ENCODE data around the gene DHPS. TPM values are rescaled to one million over a fixed set of nuclear protein-coding genes. Genes with fewer than 3 reads are reported as not detected.

DHPS gene
- total RNA-seq, 1 donor from 2014 or later = 160 TPM

DNA sequence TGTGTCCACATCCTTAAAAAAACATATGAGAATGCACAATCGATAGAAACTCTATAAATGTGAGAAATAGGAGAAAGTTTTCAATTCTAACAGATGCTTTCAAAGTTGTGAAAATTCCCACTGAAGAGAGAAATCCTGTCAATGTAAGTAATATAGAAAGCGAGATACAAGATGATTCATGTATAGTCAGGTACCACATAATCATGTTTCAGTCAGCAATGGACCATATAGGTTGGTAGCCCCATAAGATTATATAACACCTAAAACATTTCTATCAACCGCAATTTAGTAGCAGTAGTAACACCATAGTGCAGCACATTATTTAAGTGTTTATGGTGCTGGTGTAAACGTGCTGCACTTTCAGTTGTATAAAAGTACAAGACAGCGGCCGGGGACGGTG, 52.5 kb downstream of the DHPS start:
- no peak for DNase-seq
- Mint-ChIP-seq H3K9me3 (peaks cover 5% of the 10 kb centered on the region), H3K4me1 (peaks cover 3% of the 10 kb centered on the region), H3K36me3 (ENCODE audit: low read depth) (peaks cover 67% of the 10 kb centered on the region), H3K4me3 (no peak overlapping the region), H3K27ac (no peak overlapping the region), H3K27me3 (no peaks in the 10 kb centered on the region)
- ChIA-PET POLR2A (no interaction called here), CTCF (no interaction called here)
- ATAC-seq (ENCODE audit: low read depth) = no peak
- intact Hi-C loops (cut with micrococcal nuclease) = no loop called here
- TF ChIP-seq CTCF (IDR thresholded peaks at IDR 0.05) = no peak

DNA sequence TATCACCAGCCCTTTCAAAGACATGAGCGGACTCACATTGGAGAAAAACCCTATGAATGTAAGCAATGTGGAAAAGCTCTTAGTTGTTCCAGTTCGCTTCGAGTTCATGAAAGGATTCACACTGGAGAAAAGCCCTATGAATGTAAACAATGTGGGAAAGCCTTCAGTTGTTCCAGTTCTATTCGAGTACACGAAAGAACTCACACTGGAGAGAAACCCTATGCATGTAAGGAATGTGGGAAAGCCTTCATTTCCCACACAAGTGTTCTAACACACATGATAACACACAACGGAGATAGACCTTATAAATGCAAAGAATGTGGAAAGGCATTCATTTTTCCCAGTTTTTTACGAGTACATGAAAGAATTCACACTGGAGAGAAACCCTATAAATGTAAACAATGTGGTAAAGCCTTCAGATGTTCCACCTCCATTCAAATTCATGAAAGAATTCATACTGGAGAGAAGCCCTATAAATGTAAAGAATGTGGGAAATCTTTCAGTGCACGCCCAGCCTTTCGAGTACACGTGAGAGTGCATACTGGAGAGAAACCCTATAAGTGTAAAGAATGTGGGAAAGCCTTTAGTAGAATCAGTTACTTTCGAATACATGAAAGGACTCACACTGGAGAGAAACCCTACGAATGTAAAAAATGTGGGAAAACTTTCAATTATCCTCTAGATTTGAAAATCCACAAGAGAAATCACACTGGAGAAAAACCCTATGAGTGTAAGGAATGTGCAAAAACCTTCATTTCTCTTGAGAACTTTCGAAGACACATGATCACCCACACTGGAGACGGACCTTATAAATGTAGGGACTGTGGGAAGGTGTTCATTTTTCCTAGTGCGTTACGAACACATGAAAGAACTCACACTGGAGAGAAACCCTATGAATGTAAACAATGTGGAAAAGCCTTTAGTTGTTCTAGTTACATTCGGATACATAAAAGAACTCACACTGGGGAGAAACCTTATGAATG, 53.3 kb downstream of the DHPS start:
- H3K4me1 Mint-ChIP-seq = peaks cover 4% of the 10 kb centered on the region
- no peak overlapping the region for H3K27ac Mint-ChIP-seq
- peaks cover 65% of the 10 kb centered on the region for H3K36me3 Mint-ChIP-seq (ENCODE audit: low read depth)
- CTCF ChIA-PET = no interaction called here
- intact Hi-C loops (cut with micrococcal nuclease) = no loop called here
- no peak overlapping the region for H3K4me3 Mint-ChIP-seq
- no peak for ATAC-seq (ENCODE audit: low read depth)
- no peaks in the 10 kb centered on the region for H3K27me3 Mint-ChIP-seq
- POLR2A ChIA-PET = interaction anchor here (1.1 kb wide), 1 partner anchor 12 kb away, joined by 3 read pairs; no protein-coding TSS in a partner anchor
- no peak for DNase-seq
- TF ChIP-seq CTCF (IDR thresholded peaks at IDR 0.05) = no peak
- H3K9me3 Mint-ChIP-seq = peaks cover 5% of the 10 kb centered on the region

- peaks cover 5% of the 10 kb centered on the region for H3K9me3 Mint-ChIP-seq
- peaks cover 8% of the 10 kb centered on the region for H3K4me1 Mint-ChIP-seq
- CTCF ChIA-PET = no interaction called here
- no peak overlapping the region for H3K27ac Mint-ChIP-seq
- intact Hi-C loops (cut with micrococcal nuclease) = no loop called here
- H3K36me3 Mint-ChIP-seq (ENCODE audit: low read depth) = peaks cover 63% of the 10 kb centered on the region
- no peak overlapping the region for H3K4me3 Mint-ChIP-seq
- H3K27me3 Mint-ChIP-seq = no peaks in the 10 kb centered on the region
- ATAC-seq (ENCODE audit: low read depth) (no peak), DNase-seq (no peak)
- no peak for TF ChIP-seq CTCF (IDR thresholded peaks at IDR 0.05)
- POLR2A ChIA-PET = interaction anchor here (1.1 to 1.2 kb wide), 2 partner anchors 13 to 16 kb away, joined by 3 to 4 read pairs; partner anchors contain the start of genes ZNF490 and ZNF791
These were observed 54.7 kb downstream of the DHPS start for GRCh38 chr19:12626958-12627357.

Other genes starting within 250 kb of the DHPS start
- 3.5 and 3.6 TPM in 2 replicates for gene ZNF443, start 240.9 kb downstream of the DHPS start, total RNA-seq
- 4.8 and 6.4 TPM in 2 replicates for gene ZNF709, start 197.1 kb downstream of the DHPS start, total RNA-seq
- 23.0 and 26.6 TPM in 2 replicates for gene ZNF564, start 130.4 kb downstream of the DHPS start, total RNA-seq
- 15.6 TPM in 2 replicates for gene ZNF490, start 71.1 kb downstream of the DHPS start, total RNA-seq
- 37.5 and 46.1 TPM in 2 replicates for gene ZNF791, start 71.0 kb downstream of the DHPS start, total RNA-seq
- 251 and 291 TPM in 2 replicates for gene MAN2B1, start 15.1 kb downstream of the DHPS start, total RNA-seq
- 17.7 and 20.8 TPM in 2 replicates for gene WDR83, start 15.1 kb downstream of the DHPS start, total RNA-seq
- not detected in 2 replicates for gene GNG14, start 6.1 kb upstream of the DHPS start, total RNA-seq
- 4.7 and 5.2 TPM in 2 replicates for gene FBXW9, start 14.8 kb upstream of the DHPS start, total RNA-seq
- 73.9 and 91.5 TPM in 2 replicates for gene TNPO2, start 42.1 kb upstream of the DHPS start, total RNA-seq
- 164 and 183 TPM in 2 replicates for gene TRIR, start 52.8 kb upstream of the DHPS start, total RNA-seq
- gene GET3, start 55.6 kb upstream of the DHPS start, total RNA-seq = 59.6 and 63.5 TPM in 2 replicates
- not detected in 2 replicates for gene BEST2, start 69.9 kb upstream of the DHPS start, total RNA-seq
- 13.4 and 21.2 TPM in 2 replicates for gene HOOK2, start 93.7 kb upstream of the DHPS start, total RNA-seq
- gene JUNB, start 109.6 kb upstream of the DHPS start, total RNA-seq = 127 and 132 TPM in 2 replicates
- 53.1 and 55.6 TPM in 2 replicates for gene PRDX2, start 119.9 kb upstream of the DHPS start, total RNA-seq
- gene THSD8, start 120.2 kb upstream of the DHPS start, total RNA-seq = 2.3 and 5.9 TPM in 2 replicates
- gene RNASEH2A, start 124.7 kb upstream of the DHPS start, total RNA-seq = 13.4 and 22.1 TPM in 2 replicates
- not detected in 2 replicates for gene RTBDN, start 152.7 kb upstream of the DHPS start, total RNA-seq
- 0.20 and 0.66 TPM in 2 replicates for gene MAST1, start 156.6 kb upstream of the DHPS start, total RNA-seq
- 26.5 and 27.2 TPM in 2 replicates for gene DNASE2, start 199.6 kb upstream of the DHPS start, total RNA-seq
- gene KLF1, start 205.3 kb upstream of the DHPS start, total RNA-seq = 0.12 TPM in 1 of 2 replicates, not detected in the other
- gene GCDH, start 209.3 kb upstream of the DHPS start, total RNA-seq = 62.3 and 73.9 TPM in 2 replicates
- gene SYCE2, start 237.4 kb upstream of the DHPS start, total RNA-seq = 0.49 TPM in 1 of 2 replicates, not detected in the other